H54 (cell line): ENCODE measurements around the gene EIF2AK2.

Experiments
- DNase-seq: peaks from one replicate; pipeline ENCODE4 v3.0.0; 2011; ENCODE audit warnings: low spot score, mixed read lengths; ENCODE audit not compliant: insufficient read length
- FAIRE-seq: peaks from 3 replicates; lab custom pipeline; 2011; peaks lifted over from hg19 to GRCh38; lab: Jason Lieb, UNC
- POLR2A ChIP-seq: IDR thresholded peaks from 2 replicates; pipeline ENCODE4 v1.6.1; 2011; ENCODE audit warnings: low read depth, mild to moderate bottlenecking, low read length

Gene EIF2AK2

DNA sequence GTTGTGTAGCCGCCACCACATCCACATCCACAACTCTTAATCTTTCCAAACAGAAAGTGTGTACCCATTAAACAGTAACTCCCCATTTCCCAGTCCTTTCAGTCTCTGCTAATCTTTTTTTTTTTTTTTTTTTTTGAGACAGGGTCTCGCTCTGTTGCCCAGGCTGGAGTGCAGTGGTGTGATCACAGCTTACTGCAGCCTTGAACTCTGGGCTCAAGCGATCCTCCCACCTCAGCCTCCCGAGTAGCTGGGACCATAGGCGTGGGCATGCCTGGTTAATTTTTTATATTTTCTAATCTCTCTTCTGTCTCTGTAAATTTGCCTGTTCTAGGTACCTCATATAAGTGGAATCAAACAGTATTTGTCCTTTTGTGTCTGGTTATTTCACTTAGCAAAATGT lies 3.6 kb downstream of the EIF2AK2 start:
- FAIRE-seq: no peak
- no peak for TF ChIP-seq POLR2A
- no peak for DNase-seq

DNA sequence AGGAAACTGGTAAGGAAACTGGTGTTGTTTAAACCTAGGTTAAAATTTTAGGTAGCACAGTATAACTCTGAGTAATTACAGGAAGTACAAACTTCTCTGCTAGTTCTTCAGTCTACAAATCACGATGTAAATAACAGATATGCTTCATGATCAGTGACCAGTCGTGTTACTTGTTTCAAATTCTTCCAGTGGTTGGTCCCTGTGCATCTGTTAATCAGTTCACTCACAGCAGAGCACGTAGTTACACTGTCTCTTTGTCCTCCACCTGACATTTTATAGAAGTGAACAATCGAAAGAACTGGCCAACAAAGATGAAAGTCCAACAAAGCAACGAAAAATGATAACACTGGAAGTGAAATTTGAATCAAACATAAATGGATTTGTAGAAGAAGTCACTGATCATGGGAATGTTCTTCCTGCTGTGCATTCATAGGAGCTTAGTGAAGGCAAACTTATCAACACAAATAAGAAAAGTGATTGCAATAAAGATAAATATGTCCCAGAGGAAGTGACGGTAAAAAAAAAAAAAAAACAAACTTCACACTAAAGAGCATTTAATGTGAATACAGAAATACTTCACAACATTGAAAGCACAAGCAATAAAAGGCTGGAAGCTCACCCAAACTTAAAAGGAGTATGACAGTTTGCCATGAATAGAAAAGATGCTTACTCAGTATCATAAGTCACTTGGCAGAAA lies 7.0 kb downstream of the EIF2AK2 start:
- TF ChIP-seq POLR2A: no peak
- peak; percentile 65 for FAIRE-seq
- DNase-seq: no peak

DNA sequence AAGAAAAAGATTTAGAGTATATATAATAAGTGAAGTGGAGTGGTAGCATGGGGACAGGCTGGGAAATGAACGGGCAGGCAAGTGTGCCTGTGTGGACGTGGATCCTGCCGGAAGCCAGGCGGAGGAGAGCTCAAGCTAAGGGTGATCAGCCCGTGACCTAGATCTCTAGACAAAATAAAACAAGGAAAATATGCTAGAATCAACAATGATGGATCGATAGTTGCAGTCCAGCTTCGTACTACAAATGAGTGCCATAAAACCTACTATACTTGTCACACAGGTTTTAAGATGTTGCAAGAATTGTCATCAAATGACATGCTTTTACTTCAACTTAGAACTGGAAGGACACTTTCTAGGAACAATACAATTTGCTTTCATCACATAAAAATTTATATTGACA lies 8.5 kb downstream of the EIF2AK2 start:
- no peak for TF ChIP-seq POLR2A
- FAIRE-seq: no peak
- DNase-seq: no peak

DNA sequence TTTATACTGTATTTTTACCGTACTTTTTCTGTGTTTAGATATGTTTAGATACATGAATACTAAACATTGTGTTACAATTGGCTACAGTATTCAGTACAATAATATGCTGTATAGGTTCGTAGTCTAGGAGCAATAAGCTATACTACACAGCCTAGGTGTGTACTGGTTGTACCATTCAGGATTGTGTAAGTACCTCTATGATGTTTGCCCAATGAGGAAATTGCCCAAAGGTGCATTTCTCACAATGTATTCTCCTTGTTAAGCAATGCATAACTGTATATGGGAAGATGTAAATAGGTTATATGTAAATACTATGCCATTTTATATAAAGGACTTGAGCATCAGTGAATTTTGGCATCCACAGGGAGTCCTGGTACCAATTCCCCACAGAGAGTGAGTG lies 10.7 kb downstream of the EIF2AK2 start:
- DNase-seq (no peak), FAIRE-seq (no peak)

DNA sequence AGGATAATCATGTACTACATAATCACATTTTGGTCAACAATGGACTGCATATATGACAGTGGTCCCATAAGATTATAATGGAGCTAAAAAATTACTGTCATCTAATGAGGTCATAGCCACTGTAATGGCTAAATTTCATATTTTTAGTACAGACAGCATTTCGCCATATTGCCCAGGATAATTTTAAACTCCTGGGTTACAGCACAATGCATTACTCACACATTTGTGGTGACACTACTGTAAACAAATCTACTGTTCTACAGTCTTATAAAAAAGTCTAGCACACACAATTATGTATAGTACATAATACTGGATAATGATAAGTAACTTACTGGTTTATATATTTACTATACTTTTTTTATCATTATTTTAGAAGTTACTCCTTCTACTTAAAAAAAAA lies 12.8 kb downstream of the EIF2AK2 start:
- DNase-seq (no peak), FAIRE-seq (no peak)
- TF ChIP-seq POLR2A: no peak

More for the DNA sequence above, 10.7 kb downstream of the EIF2AK2 start:
- no peak for TF ChIP-seq POLR2A

DNA sequence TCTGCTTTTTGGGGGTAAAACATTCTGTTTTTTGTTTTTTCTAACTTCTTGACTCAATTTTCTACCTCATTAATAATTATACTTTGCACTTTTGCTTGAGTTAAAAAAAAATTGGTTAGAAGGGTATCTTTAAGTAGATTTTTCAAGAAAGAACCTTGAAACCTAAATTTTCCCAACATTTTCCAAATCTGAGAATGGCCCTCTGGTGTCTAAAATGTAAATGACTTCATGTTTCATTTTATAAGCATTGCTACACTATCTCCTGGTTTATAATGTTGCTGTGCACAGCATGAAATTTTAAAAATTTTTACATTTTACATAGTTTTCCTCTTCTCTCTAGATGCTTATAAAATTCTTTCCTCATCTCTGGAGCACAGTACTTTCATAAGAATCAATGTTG lies 14.2 kb downstream of the EIF2AK2 start:
- no peak for FAIRE-seq
- no peak for TF ChIP-seq POLR2A
- DNase-seq: no peak

DNA sequence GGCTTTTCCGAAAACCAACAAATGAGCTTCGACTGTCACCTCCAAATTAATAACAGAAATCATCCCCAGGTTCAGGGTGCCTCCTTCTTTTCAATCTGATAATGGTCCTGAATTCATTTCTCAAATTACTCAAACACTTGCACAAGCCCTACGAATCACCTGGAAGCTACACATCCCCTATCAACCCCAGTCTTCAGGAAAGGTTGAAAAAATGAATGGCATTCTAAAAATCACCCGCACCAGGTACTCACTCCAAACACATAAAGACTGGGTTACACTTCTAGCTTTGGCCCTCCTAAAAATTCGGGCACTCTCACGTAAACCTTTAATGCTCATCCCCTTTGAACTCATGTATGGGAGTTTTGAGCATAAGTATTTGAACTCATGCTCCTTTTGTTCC lies 23.9 kb downstream of the EIF2AK2 start:
- no peak for DNase-seq
- no peak for FAIRE-seq
- no peak for TF ChIP-seq POLR2A

DNA sequence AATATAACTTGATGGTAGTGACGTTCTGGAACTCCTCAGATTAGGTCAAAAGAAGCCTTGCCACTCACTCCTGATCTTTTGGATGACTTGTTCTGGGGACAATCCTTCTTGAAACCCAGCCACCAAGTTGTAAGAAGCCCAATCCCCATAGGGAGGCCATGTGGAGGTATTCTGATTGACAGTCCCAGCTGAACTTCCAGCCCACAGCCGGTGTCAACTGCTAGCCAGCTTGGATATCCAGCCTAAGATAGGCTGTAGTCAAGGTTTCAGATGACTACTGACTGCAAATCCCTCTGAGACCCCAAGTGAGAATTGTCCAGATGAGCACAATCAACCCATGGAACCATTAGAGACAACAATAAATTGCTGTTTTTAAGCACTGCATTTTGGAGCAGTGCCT lies 31.4 kb downstream of the EIF2AK2 start:
- TF ChIP-seq POLR2A: no peak
- FAIRE-seq: no peak
- DNase-seq: no peak

DNA sequence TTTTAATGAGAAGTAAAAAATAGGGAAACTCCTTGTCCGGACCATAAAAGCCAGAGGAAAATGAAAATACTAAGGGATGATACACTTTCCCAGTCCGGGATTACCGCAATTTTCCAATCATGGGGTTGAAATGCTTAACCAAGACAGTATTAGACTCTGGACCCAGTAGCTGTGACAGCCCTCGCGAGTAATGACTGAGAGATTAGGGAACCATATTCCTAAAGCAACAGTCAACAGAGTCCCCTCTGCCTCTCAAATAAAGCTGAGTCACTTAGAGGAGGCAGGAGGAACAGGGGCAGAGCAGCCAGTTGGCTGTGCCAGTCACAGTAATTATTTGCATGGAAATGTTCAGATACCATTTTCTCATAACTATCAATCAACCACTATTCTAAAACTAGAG lies 37.6 kb downstream of the EIF2AK2 start:
- FAIRE-seq (no peak), DNase-seq (no peak)
- no peak for TF ChIP-seq POLR2A

DNA sequence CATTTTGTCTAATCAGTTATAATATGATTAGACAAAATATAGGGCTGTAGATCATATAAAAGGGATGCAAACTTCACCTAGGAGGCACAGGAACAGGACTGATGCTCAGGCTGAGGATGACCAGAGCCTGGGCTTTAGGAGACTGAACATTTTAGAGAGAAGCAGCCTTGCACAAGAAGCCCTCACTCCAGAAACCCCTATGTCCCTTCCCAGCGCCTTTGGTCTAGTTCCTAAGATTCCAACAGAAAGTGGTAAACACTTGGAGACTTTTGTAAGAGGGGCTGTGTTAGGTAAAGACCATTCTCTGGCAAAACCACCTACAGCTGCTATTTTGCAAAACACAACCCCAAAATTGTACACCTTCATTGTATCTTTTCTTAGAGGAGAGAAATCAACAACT lies 39.2 kb downstream of the EIF2AK2 start:
- FAIRE-seq (no peak), DNase-seq (no peak)
- no peak for TF ChIP-seq POLR2A

DNA sequence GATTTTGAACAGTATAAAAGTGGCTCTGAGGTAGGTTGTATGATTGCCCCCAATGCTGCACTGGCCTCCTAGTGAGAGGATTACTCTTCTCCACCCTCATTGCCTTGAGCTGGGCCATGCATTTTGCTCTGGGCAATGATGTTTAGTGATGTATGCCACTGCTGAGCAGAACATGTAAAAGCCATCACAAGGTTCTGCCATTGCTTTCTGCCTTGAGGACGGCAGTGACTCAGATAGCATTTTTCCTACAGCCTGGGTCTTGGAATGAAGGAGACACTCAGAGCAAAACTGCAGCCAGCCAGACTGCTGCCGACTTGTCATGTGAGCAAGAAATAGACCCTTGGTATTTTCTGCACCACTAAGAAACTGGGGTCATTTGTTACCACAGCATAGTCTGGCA lies 44.8 kb downstream of the EIF2AK2 start:
- FAIRE-seq (no peak), DNase-seq (no peak)
- no peak for TF ChIP-seq POLR2A

DNA sequence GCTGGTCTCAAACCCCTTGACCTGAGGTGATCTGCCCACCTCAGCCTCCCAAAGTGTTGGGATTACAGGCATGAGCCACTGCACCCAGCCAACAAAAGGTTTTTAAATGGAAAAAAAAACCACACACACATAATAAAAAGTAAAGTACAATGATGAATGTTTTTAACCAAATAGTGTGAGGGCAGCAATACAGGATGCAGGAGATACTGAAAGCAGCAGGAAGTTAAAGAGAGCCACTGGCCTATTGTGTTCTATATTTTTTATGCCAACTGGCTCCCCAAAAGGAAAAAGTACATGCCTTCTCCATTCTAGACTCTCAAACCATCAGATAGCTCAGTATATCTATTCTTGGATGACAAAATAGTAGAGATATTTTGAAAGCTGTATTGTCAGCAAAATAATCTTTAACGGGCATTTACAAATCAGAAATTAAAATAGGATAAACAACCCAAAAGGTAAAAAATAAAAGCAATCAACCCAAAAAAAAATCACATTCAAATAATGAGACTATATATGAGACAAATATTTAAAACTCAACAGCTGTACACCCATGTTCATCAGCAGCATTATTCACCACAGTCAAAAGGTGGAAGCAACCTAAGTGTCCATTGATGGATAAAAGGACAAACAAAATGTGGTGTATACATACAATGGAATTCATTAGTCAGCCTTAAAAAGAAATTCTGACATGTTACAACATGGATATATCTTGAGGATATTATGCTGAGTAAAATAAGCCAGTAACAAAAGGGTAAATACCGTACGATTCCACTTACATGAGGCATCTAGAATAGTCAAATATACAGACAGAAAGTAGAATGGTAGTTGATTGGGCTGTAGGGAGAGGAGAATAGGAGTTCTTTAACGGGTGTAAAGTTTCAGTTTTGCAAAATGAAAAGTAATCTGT lies 46.2 kb downstream of the EIF2AK2 start:
- DNase-seq (no peak), FAIRE-seq (no peak)
- no peak for TF ChIP-seq POLR2A

DNA sequence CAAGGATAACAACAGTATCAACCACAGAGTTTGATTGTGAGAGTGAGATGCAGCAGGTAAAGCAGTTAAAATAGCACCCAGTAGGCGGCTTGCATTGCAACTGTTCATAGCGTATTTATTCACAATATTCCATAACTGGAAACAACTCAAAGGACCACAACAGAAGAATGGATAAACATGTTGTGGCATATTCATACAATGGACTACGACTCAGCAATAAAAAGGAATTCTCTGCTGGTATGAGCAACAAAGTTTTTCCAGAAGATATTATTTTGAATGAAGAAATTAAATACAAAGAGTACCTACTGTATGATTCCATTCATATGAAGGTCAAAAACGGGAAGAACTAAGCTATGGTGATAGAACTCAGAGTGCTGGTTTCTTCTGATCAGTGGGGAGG lies 47.3 kb downstream of the EIF2AK2 start:
- DNase-seq: no peak
- no peak for FAIRE-seq
- TF ChIP-seq POLR2A: no peak

DNA sequence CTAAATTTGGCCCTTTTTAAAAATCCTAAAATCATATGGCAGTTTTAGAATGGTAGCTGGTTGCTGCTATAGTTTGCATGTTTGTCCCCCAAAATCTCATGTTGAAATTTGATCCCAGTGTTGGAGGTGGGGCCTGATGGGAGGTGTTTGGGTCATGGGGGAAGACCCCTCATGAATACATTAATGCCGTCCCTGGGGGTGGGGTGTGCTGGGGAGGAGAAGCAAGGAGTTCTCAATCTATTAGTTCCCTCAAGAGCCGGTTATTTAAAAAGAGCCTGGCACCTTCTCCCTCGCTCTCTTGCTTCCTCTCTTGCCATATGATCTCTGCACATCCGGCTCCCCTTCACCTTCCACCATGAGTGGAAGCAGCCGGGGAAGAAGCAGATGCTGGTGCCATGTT lies 51.6 kb downstream of the EIF2AK2 start:
- DNase-seq (no peak), FAIRE-seq (no peak)
- TF ChIP-seq POLR2A: no peak
